Measurements from ENCODE around the gene KLHDC8A.

DNA sequence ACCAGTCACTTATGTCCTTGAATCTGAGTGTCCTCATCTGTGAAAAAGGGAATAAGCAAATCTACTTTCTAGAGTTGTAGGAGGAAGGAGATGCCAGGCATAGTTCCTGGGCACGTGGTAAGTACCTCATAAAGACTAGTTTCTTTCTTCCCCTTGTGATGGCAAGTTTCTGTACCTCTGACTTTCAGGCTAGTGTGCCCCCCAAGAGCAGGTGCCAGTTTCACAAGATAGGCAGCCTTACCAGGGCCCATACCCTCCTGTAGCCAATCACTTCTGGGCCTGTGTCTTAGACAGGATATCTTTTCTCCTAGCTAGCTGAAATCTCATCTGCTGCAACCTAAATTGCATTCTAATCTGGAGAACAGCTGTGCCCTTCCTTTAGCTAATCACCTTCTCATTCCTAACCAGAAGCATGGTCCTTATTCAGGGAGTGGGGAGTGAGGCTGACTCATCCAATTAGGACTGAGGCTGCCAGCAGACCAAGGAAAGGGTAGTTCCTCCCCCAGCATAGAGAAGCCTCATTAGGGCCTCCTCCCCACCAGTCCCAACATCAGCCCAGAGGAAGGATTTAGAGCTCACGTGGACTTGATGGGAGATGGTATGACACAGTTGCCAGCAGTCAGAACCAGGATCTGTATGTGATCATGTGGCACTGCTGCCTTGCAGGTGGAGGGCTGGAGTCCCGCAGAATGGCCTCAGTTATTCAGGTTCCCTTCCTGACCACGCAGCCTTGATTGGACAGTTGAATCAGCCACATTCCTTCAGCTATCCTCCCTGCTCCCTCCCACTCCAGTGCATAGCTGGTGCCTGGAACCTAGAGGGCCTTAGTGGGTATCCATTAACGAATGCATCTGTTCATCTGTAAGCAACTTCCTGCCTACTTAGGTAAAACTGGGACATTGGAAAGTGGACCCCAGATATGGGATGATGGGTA is 7.9 kb downstream of the KLHDC8A start:
- TF ChIP-seq, protein P1, sequence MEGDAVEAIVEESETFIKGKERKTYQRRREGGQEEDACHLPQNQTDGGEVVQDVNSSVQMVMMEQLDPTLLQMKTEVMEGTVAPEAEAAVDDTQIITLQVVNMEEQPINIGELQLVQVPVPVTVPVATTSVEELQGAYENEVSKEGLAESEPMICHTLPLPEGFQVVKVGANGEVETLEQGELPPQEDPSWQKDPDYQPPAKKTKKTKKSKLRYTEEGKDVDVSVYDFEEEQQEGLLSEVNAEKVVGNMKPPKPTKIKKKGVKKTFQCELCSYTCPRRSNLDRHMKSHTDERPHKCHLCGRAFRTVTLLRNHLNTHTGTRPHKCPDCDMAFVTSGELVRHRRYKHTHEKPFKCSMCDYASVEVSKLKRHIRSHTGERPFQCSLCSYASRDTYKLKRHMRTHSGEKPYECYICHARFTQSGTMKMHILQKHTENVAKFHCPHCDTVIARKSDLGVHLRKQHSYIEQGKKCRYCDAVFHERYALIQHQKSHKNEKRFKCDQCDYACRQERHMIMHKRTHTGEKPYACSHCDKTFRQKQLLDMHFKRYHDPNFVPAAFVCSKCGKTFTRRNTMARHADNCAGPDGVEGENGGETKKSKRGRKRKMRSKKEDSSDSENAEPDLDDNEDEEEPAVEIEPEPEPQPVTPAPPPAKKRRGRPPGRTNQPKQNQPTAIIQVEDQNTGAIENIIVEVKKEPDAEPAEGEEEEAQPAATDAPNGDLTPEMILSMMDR (IDR thresholded peaks at IDR 0.05; ENCODE audit: extremely low read depth in 1 of 2, insufficient read depth in 1 of 2, low read depth in 1 of 2, low read length in 2 of 2) = no peak
- TF ChIP-seq EZH2 (IDR thresholded peaks at IDR 0.05; ENCODE audit: borderline replicate concordance, low read depth, low read length, severe bottlenecking) = no peak
- TF ChIP-seq POLR2AphosphoS5 (IDR thresholded peaks at IDR 0.05; ENCODE audit: insufficient read depth, low read depth, low read length) = no peak
- TF ChIP-seq POLR2A (IDR thresholded peaks at IDR 0.05; ENCODE audit: low read depth, low read length) = no peak
